Osteocyte (in vitro differentiated cells): ENCODE results near the gene WDR91. TPM values are rescaled to one million over a fixed set of nuclear protein-coding genes. Genes with fewer than 3 reads are reported as not detected.

Source experiments
- DNase-seq: peaks from one replicate; pipeline ENCODE4 v3.0.0; 2021; ENCODE audit warnings: mixed read lengths; ENCODE audit not compliant: unreplicated experiment; ENCODE audit errors: extremely low spot score
- H3K27ac Mint-ChIP-seq: one replicate; pipeline ENCODE4 v1.8.0; 2021; ENCODE audit warnings: mild to moderate bottlenecking, mixed read lengths; ENCODE audit not compliant: unreplicated experiment
- H3K27me3 Mint-ChIP-seq: one replicate; pipeline ENCODE4 v1.8.0; 2021; ENCODE audit warnings: mixed read lengths; ENCODE audit not compliant: unreplicated experiment
- H3K36me3 Mint-ChIP-seq: one replicate; pipeline ENCODE4 v1.8.0; 2021; ENCODE audit warnings: mixed read lengths; ENCODE audit not compliant: unreplicated experiment
- H3K4me1 Mint-ChIP-seq: one replicate; pipeline ENCODE4 v1.8.0; 2021; ENCODE audit warnings: mixed read lengths; ENCODE audit not compliant: unreplicated experiment
- H3K4me3 Mint-ChIP-seq: one replicate; pipeline ENCODE4 v1.8.0; 2021; ENCODE audit warnings: mild to moderate bottlenecking, moderate library complexity, mixed read lengths; ENCODE audit not compliant: unreplicated experiment
- H3K9me3 Mint-ChIP-seq: one replicate; pipeline ENCODE4 v1.8.0; 2021; ENCODE audit warnings: mixed read lengths; ENCODE audit not compliant: unreplicated experiment
- CTCF ChIP-seq: fragments of 200-600 bp; sonication (generic); IDR thresholded peaks from 2 replicates; pipeline ENCODE4 v1.5.0; 2021; ENCODE audit warnings: antibody characterized with exemption, mild to moderate bottlenecking, moderate library complexity
- total RNA-seq: library from RNA; stranded (reverse); gene quantifications from 2 replicates; pipeline ENCODE4 v1.2.1, GENCODE V29; 2021

The WDR91 gene
- total RNA-seq, 1 donor from 2014 or later, result 10.8 TPM

- no peak for DNase-seq
- Mint-ChIP-seq H3K27me3 (peaks cover 11% of the 10 kb centered on the region), H3K27ac (no peak overlapping the region), H3K4me1 (peaks cover 5% of the 10 kb centered on the region), H3K36me3 (peaks cover 8% of the 10 kb centered on the region), H3K4me3 (no peak overlapping the region), H3K9me3 (peaks cover 42% of the 10 kb centered on the region)
- no peak for TF ChIP-seq CTCF
Observed at GRCh38 chr7:135152442-135152841, 58.9 kb downstream of the WDR91 start.

- no peak for DNase-seq
- Mint-ChIP-seq H3K36me3 (peaks cover 5% of the 10 kb centered on the region), H3K27ac (no peak overlapping the region), H3K9me3 (peaks cover 36% of the 10 kb centered on the region), H3K27me3 (peaks cover 11% of the 10 kb centered on the region), H3K4me1 (peaks cover 5% of the 10 kb centered on the region), H3K4me3 (no peak overlapping the region)
- TF ChIP-seq CTCF, result no peak
Observed at GRCh38 chr7:135151533-135151932, 59.8 kb downstream of the WDR91 start.

GRCh38 chr7:135151132-135151531 lies 60.2 kb downstream of the WDR91 start:
- Mint-ChIP-seq H3K4me3 (no peak overlapping the region), H3K4me1 (peaks cover 5% of the 10 kb centered on the region), H3K27ac (no peak overlapping the region), H3K27me3 (peaks cover 11% of the 10 kb centered on the region), H3K9me3 (peaks cover 32% of the 10 kb centered on the region), H3K36me3 (peaks cover 1% of the 10 kb centered on the region)
- DNase-seq, result no peak
- no peak for TF ChIP-seq CTCF

- Mint-ChIP-seq H3K27ac (no peak overlapping the region), H3K36me3 (no peaks in the 10 kb centered on the region), H3K4me1 (peaks cover 5% of the 10 kb centered on the region), H3K9me3 (peaks cover 23% of the 10 kb centered on the region), H3K4me3 (no peak overlapping the region), H3K27me3 (peaks cover 14% of the 10 kb centered on the region)
- DNase-seq, result no peak
- TF ChIP-seq CTCF, result no peak
Observed at GRCh38 chr7:135150072-135150782, 61.1 kb downstream of the WDR91 start.

- H3K27me3 Mint-ChIP-seq, result peaks cover 9% of the 10 kb centered on the region
- DNase-seq, result no peak
- no peak within 1 kb of the TSS for H3K27ac Mint-ChIP-seq
- no peak within 1 kb of the TSS for H3K4me3 Mint-ChIP-seq
- no peaks in the 10 kb centered on the region for H3K36me3 Mint-ChIP-seq
- peaks cover 6% of the 10 kb centered on the region for H3K9me3 Mint-ChIP-seq
- no peak for TF ChIP-seq CTCF
- H3K4me1 Mint-ChIP-seq, result peaks cover 5% of the 10 kb centered on the region
Observed at GRCh38 chr7:135147899-135148721, 63.2 kb downstream of the WDR91 start, which contains the start of gene TMEM140. Gene TMEM140, plus strand, starts transcription at chr7:135148072. Its CDS starts 16,370 bp downstream, at chr7:135164442.
